ENCODE results near the gene KIAA0319L. TPM values are rescaled to one million over a fixed set of nuclear protein-coding genes. Genes with fewer than 3 reads are reported as not detected.

The KIAA0319L gene
- total RNA-seq, 1 experiment from 2014 or later, result 46.4 TPM

DNA sequence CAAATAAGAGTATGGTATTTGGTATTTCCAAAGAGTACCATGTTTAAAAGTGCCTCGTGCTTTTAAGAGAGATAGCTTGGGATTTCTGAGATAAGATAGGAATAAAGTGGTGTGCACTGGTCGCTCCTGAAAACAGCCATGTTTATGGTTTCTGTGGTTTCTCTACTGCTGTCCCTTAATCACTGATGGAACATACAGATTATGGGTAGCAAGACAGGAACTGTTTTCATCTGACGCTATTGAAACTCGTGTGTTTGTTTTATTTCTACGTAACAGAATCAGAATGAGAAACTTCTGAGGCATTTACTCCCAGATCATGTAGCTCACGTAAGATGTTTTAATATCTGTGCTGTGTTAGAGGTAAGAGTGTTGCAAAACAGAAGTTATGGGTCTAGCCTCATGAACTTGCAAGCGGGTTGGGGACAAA lies 126.0 kb downstream of the KIAA0319L start:
- H3T11ph ChIP-seq (ENCODE audit: low read length), result no peak overlapping the region
- H3K79me2 ChIP-seq (ENCODE audit: insufficient read depth, low read length), result no peaks in the 10 kb centered on the region
- H3K18ac ChIP-seq (ENCODE audit: insufficient read length, low read depth, low read length), result no peak overlapping the region
- Mint-ChIP-seq H3K4me1 (peaks cover 8 to 14% of the 10 kb centered on the region in 2 experiments), H3K36me3 (ENCODE audit: insufficient read depth in 1 of 3, low read depth in 3 of 3) (peaks cover 24 to 54% (median 52%) of the 10 kb centered on the region in 3 experiments; a peak in 6 of 7 replicates), H3K9me3 (peaks cover 0 to 3% of the 10 kb centered on the region in 2 experiments; a peak in 1 of 5 replicates), H3K27ac (peak overlapping the region in 1 of 3 experiments; percentile 67; a peak in 2 of 7 replicates), H3K27me3 (ENCODE audit: low read depth) (no peaks in the 10 kb centered on the region), H3K4me3 (no peak overlapping the region)
- no peak overlapping the region for H3K4me2 ChIP-seq (ENCODE audit: insufficient read depth, insufficient read length, low read length)
- H2BK15ac ChIP-seq (ENCODE audit: low read depth, low read length), result no peak overlapping the region
- H2BK5ac ChIP-seq (ENCODE audit: insufficient read length, low read length), result no peak overlapping the region
- no peak overlapping the region for H2AFZ ChIP-seq (ENCODE audit: low read length)
- H2BK120ac ChIP-seq (ENCODE audit: low read depth, low read length, poor library complexity, severe bottlenecking), result no peak overlapping the region
- H3K4me1 ChIP-seq (ENCODE audit: insufficient read depth, low read length), result peaks cover 2% of the 10 kb centered on the region; the same call in 1 of the 2 replicates
- no peak overlapping the region for H4K8ac ChIP-seq (replicated peaks; ENCODE audit: insufficient read length, low read depth, low read length)
- H3K4ac ChIP-seq (ENCODE audit: low read depth, low read length), result no peak overlapping the region
- H4K5ac ChIP-seq (ENCODE audit: insufficient read length, low read depth, low read length), result no peak overlapping the region
- WGBS (ENCODE audit: extremely low coverage, insufficient read length, low lambda C conversion rate), result no CpG with 5 or more reads among the region's 7 CpGs
- no peak overlapping the region for H3K56ac ChIP-seq (ENCODE audit: insufficient read length, low read depth, low read length)
- DNase-seq, result no peak
- H3K23me2 ChIP-seq (ENCODE audit: insufficient read length, low read depth, low read length, poor library complexity, severe bottlenecking), result no peaks in the 10 kb centered on the region
- no peaks in the 10 kb centered on the region for H4K20me1 ChIP-seq (ENCODE audit: control insufficient read depth, insufficient read depth, insufficient read length)
- H3K9me3 ChIP-seq (ENCODE audit: control insufficient read depth, low read depth, low read length), result no peaks in the 10 kb centered on the region
- no peaks in the 10 kb centered on the region for H3K27me3 ChIP-seq (ENCODE audit: insufficient read depth, low read length)
- TF ChIP-seq, protein P1, sequence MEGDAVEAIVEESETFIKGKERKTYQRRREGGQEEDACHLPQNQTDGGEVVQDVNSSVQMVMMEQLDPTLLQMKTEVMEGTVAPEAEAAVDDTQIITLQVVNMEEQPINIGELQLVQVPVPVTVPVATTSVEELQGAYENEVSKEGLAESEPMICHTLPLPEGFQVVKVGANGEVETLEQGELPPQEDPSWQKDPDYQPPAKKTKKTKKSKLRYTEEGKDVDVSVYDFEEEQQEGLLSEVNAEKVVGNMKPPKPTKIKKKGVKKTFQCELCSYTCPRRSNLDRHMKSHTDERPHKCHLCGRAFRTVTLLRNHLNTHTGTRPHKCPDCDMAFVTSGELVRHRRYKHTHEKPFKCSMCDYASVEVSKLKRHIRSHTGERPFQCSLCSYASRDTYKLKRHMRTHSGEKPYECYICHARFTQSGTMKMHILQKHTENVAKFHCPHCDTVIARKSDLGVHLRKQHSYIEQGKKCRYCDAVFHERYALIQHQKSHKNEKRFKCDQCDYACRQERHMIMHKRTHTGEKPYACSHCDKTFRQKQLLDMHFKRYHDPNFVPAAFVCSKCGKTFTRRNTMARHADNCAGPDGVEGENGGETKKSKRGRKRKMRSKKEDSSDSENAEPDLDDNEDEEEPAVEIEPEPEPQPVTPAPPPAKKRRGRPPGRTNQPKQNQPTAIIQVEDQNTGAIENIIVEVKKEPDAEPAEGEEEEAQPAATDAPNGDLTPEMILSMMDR (conservative IDR thresholded peaks at IDR 0.05), result no peak
- no peaks in the 10 kb centered on the region for H3K79me1 ChIP-seq (ENCODE audit: insufficient read depth, low read depth, low read length, poor library complexity, severe bottlenecking)
- no peak overlapping the region for H3K9ac ChIP-seq (ENCODE audit: extremely low read depth, insufficient read length, low read length)
- no peak overlapping the region for H3K14ac ChIP-seq (ENCODE audit: insufficient read depth, low read length)
- no peak overlapping the region for H3K27ac ChIP-seq (ENCODE audit: insufficient read length, low read depth, low read length)
- no peak overlapping the region for H3K23ac ChIP-seq (ENCODE audit: insufficient read length, low read depth, low read length)
- no peak overlapping the region for H2BK12ac ChIP-seq (ENCODE audit: insufficient read length, low read depth, low read length)
- no peak overlapping the region for H2BK20ac ChIP-seq (ENCODE audit: low read depth, low read length, poor library complexity, severe bottlenecking)
- no peak overlapping the region for H4K91ac ChIP-seq (ENCODE audit: insufficient read length, low read depth, low read length)
- no peak overlapping the region for H2AK5ac ChIP-seq (ENCODE audit: insufficient read length, low read length)

Data from H9 (cell line).